ENCODE results near the gene CIDEA. TPM values are rescaled to one million over a fixed set of nuclear protein-coding genes. Genes with fewer than 3 reads are reported as not detected.

The CIDEA gene
- total and polyA plus RNA-seq, 2 donors from 2014 or later, result not detected

GRCh38 chr18:12318334-12318697 lies 64.2 kb downstream of the CIDEA start:
- no peaks in the 10 kb centered on the region for H3K27me3 ChIP-seq (ENCODE audit: control insufficient read depth, insufficient read depth, low read length)
- H3K4me3 ChIP-seq (ENCODE audit: low read length in 3 of 3), result no peak overlapping the region
- TF ChIP-seq CTCF (IDR thresholded peaks at IDR 0.05; ENCODE audit: borderline replicate concordance, extremely low read depth, insufficient read depth), result no peak
- no peak for DNase-seq
- intact Hi-C loops (cut with DNase I), result no loop called here
- H3K27ac ChIP-seq (ENCODE audit: low read depth in 2 of 2, low read length in 2 of 2), result no peak overlapping the region
- H3K9me3 ChIP-seq (ENCODE audit: control insufficient read depth in 2 of 3, insufficient read depth in 1 of 3, low read length in 3 of 3), result no peaks in the 10 kb centered on the region
- H3K4me1 ChIP-seq (ENCODE audit: control insufficient read depth in 2 of 3, insufficient read depth in 2 of 3, low read depth in 1 of 3, low read length in 3 of 3), result no peaks in the 10 kb centered on the region
- H3K36me3 ChIP-seq (ENCODE audit: control insufficient read depth in 2 of 3, insufficient read depth in 3 of 3, low read length in 3 of 3), result peaks cover 0 to 11% (median 3%) of the 10 kb centered on the region in 3 donors
- FAIRE-seq, result no peak
- no peak overlapping the region for H3K9ac ChIP-seq (ENCODE audit: low read length in 3 of 3)

GRCh38 chr18:12318857-12319256 lies 64.7 kb downstream of the CIDEA start:
- FAIRE-seq (no peak), DNase-seq (no peak)
- Histone ChIP-seq H3K4me1 (ENCODE audit: control insufficient read depth in 2 of 3, insufficient read depth in 2 of 3, low read depth in 1 of 3, low read length in 3 of 3) (no peaks in the 10 kb centered on the region), H3K4me3 (ENCODE audit: low read length in 3 of 3) (no peak overlapping the region), H3K27ac (ENCODE audit: low read depth in 2 of 2, low read length in 2 of 2) (no peak overlapping the region), H3K27me3 (ENCODE audit: control insufficient read depth, insufficient read depth, low read length) (no peaks in the 10 kb centered on the region), H3K36me3 (ENCODE audit: control insufficient read depth in 2 of 3, insufficient read depth in 3 of 3, low read length in 3 of 3) (peaks cover 0 to 11% (median 3%) of the 10 kb centered on the region in 3 donors), H3K9me3 (ENCODE audit: control insufficient read depth in 2 of 3, insufficient read depth in 1 of 3, low read length in 3 of 3) (no peaks in the 10 kb centered on the region), H3K9ac (ENCODE audit: low read length in 3 of 3) (no peak overlapping the region)
- TF ChIP-seq CTCF (IDR thresholded peaks at IDR 0.05; ENCODE audit: borderline replicate concordance, extremely low read depth, insufficient read depth), result no peak
- intact Hi-C loops (cut with DNase I), result no loop called here

GRCh38 chr18:12321333-12321732 lies 67.2 kb downstream of the CIDEA start:
- peak in 3 of 5 donors; percentile 50 to 67 (median 64) for DNase-seq
- intact Hi-C loops (cut with DNase I), result no loop called here
- Histone ChIP-seq H3K36me3 (ENCODE audit: control insufficient read depth in 2 of 3, insufficient read depth in 3 of 3, low read length in 3 of 3) (peaks cover 3 to 26% (median 15%) of the 10 kb centered on the region in 3 donors), H3K9ac (ENCODE audit: low read length in 3 of 3) (no peak overlapping the region), H3K9me3 (ENCODE audit: control insufficient read depth in 2 of 3, insufficient read depth in 1 of 3, low read length in 3 of 3) (no peaks in the 10 kb centered on the region), H3K27me3 (ENCODE audit: control insufficient read depth, insufficient read depth, low read length) (no peaks in the 10 kb centered on the region), H3K4me3 (ENCODE audit: low read length in 3 of 3) (no peak overlapping the region), H3K4me1 (ENCODE audit: control insufficient read depth in 2 of 3, insufficient read depth in 2 of 3, low read depth in 1 of 3, low read length in 3 of 3) (no peaks in the 10 kb centered on the region), H3K27ac (ENCODE audit: low read depth in 2 of 2, low read length in 2 of 2) (no peak overlapping the region)
- FAIRE-seq, result no peak
- TF ChIP-seq CTCF (IDR thresholded peaks at IDR 0.05; ENCODE audit: borderline replicate concordance, extremely low read depth, insufficient read depth), result no peak
